NOMO-1 treated with DMSO at 0.1 percent for 48 hours (cell line): Measurements from ENCODE around the gene SUPT7L.
"Not testable (repeated sequence)": the region's sequence is repeated elsewhere in the genome, so short reads cannot be mapped to it uniquely, and the experiment has no call there.

Experiments used
- DNase-seq: peaks from one replicate; lab custom pipeline; 2025; ENCODE audit not compliant: unreplicated experiment; lab: John Stamatoyannopoulos, UW

Gene SUPT7L

GRCh38 chr2:27638709-27639108 is 24.7 kb downstream of the SUPT7L start:
- DNase-seq: no peak

- no peak for DNase-seq
These were observed 25.3 kb downstream of the SUPT7L start for GRCh38 chr2:27638037-27638637.

GRCh38 chr2:27636766-27637165 is 26.6 kb downstream of the SUPT7L start:
- DNase-seq: no peak

- no peak for DNase-seq
These were observed 29.1 kb downstream of the SUPT7L start for GRCh38 chr2:27634291-27634690.

GRCh38 chr2:27630257-27630656 is 33.2 kb downstream of the SUPT7L start:
- not testable (repeated sequence) for DNase-seq

- DNase-seq: peak; percentile 98
These were observed 34.4 kb downstream of the SUPT7L start, which contains the start of the genes CCDC121 and GPN1 for GRCh38 chr2:27628767-27629709. TSS of gene CCDC121 (minus strand) at chr2:27629012. CDS start at chr2:27627799, 1,213 bp downstream. TSS of gene GPN1 (plus strand) at chr2:27629050. CDS start at chr2:27629059, 9 bp downstream.

GRCh38 chr2:27627963-27628766 is 35.2 kb downstream of the SUPT7L start:
- peak; percentile 57 for DNase-seq

GRCh38 chr2:27626921-27627320 is 36.5 kb downstream of the SUPT7L start:
- peak; percentile 43 for DNase-seq

GRCh38 chr2:27626323-27626722 is 37.1 kb downstream of the SUPT7L start:
- not testable (repeated sequence) for DNase-seq

- DNase-seq: no peak
These were observed 38.5 kb downstream of the SUPT7L start for GRCh38 chr2:27624943-27625342.

- no peak for DNase-seq
These were observed 40.5 kb downstream of the SUPT7L start for GRCh38 chr2:27622921-27623384.

- no peak for DNase-seq
These were observed 41.9 kb downstream of the SUPT7L start for GRCh38 chr2:27621524-27621923.

- DNase-seq: no peak
These were observed 48.1 kb downstream of the SUPT7L start for GRCh38 chr2:27615316-27615715.

- no peak for DNase-seq
These were observed 49.4 kb downstream of the SUPT7L start for GRCh38 chr2:27613985-27614384.

GRCh38 chr2:27606611-27607010 is 56.8 kb downstream of the SUPT7L start:
- no peak for DNase-seq
